SKM-1 treated with dmso at 0.1 percent for 144 hours (cell line): ENCODE results near the gene TSSC4.

Experiments
- DNase-seq: peaks from one replicate; lab custom pipeline; 2025; ENCODE audit not compliant: unreplicated experiment; lab: John Stamatoyannopoulos, UW

Gene TSSC4

GRCh38 chr11:2368851-2369180 is 31.7 kb upstream of the TSSC4 start:
- DNase-seq: no peak

- no peak for DNase-seq
Measured at GRCh38 chr11:2369320-2369719, 31.2 kb upstream of the TSSC4 start.

- no peak for DNase-seq
Measured at GRCh38 chr11:2369896-2370295, 30.7 kb upstream of the TSSC4 start.

- DNase-seq: no peak
Measured at GRCh38 chr11:2374456-2375201, 25.9 kb upstream of the TSSC4 start.

GRCh38 chr11:2375341-2375853 is 25.2 kb upstream of the TSSC4 start:
- DNase-seq: no peak

- no peak for DNase-seq
Measured at GRCh38 chr11:2375964-2376551, 24.5 kb upstream of the TSSC4 start.

GRCh38 chr11:2376751-2377451 is 23.6 kb upstream of the TSSC4 start, which contains the start of gene CD81:
Gene CD81 (plus strand): TSS chr11:2377310. CDS start chr11:2377550, 240 bp downstream.
- DNase-seq: peak; percentile 38

GRCh38 chr11:2377511-2378443 is 22.8 kb upstream of the TSSC4 start:
- DNase-seq: peak; percentile 17

- no peak for DNase-seq
Measured at GRCh38 chr11:2378527-2379210, 21.9 kb upstream of the TSSC4 start.

GRCh38 chr11:2379466-2380174 is 20.9 kb upstream of the TSSC4 start:
- no peak for DNase-seq

GRCh38 chr11:2380396-2380795 is 20.2 kb upstream of the TSSC4 start:
- no peak for DNase-seq

GRCh38 chr11:2380807-2381350 is 19.7 kb upstream of the TSSC4 start:
- peak; percentile 81 for DNase-seq

- no peak for DNase-seq
Measured at GRCh38 chr11:2381494-2382128, 18.9 kb upstream of the TSSC4 start.

GRCh38 chr11:2382129-2382517 is 18.4 kb upstream of the TSSC4 start:
- DNase-seq: no peak

GRCh38 chr11:2382936-2383851 is 17.4 kb upstream of the TSSC4 start:
- DNase-seq: peak; percentile 51

- no peak for DNase-seq
Measured at GRCh38 chr11:2383852-2384804, 16.4 kb upstream of the TSSC4 start.
